Esophagus squamous epithelium (tissue), 5 donors: ENCODE data around the gene UBE2Q1. TPM values are rescaled to one million over a fixed set of nuclear protein-coding genes. Genes with fewer than 3 reads are reported as not detected.

Source experiments
- DNase-seq: peaks from one replicate; lab custom pipeline; 2025; lab: John Stamatoyannopoulos, UW
- H3K27ac ChIP-seq, 4 donors: fragments of 200-600 bp; sonication (generic); one replicate each; pipeline ENCODE4 v1.5.1; 2016 to 2019; ENCODE audit warnings: mild to moderate bottlenecking in 1 of 4
- H3K27me3 ChIP-seq, 4 donors: fragments of 200-600 bp; sonication (generic); 1 replicate in 3 of 4; 2 replicates in 1 of 4; pipeline versions ENCODE4 v1.5.1 to v1.6.0; 2017 to 2021; ENCODE audit warnings: antibody characterized with exemption in 1 of 4
- H3K36me3 ChIP-seq, 3 donors: fragments of 200-600 bp; sonication (generic); one replicate each; pipeline ENCODE4 v1.5.1; 2016 to 2019
- H3K4me1 ChIP-seq, 3 donors: fragments of 200-600 bp; sonication (generic); one replicate each; pipeline ENCODE4 v1.5.1; 2017 to 2019
- H3K4me3 ChIP-seq, 4 donors: fragments of 200-600 bp; sonication (generic); 1 replicate in 3 of 4; 2 replicates in 1 of 4; pipeline ENCODE4 v1.5.1; 2016 to 2019; ENCODE audit warnings: mild to moderate bottlenecking in 2 of 4, moderate library complexity in 1 of 4
- H3K9me3 ChIP-seq, 3 donors: fragments of 200-600 bp; sonication (generic); one replicate each; pipeline ENCODE4 v1.5.1; 2016 to 2019
- CTCF ChIP-seq, 6 experiments: fragments of 450-650 bp in 4 of 6; fragments of 200-600 bp in 2 of 6; sonication (generic) in 2 of 6; IDR thresholded peaks; one replicate each; pipeline ENCODE4 v1.5.1; 2016 to 2019; ENCODE audit warnings: antibody characterized with exemption in 6 of 6, mild to moderate bottlenecking in 4 of 6, moderate library complexity in 4 of 6
- POLR2A ChIP-seq, 4 donors: fragments of 450-650 bp; IDR thresholded peaks; one replicate each; pipeline ENCODE4 v1.6.1; 2017; ENCODE audit warnings: antibody characterized with exemption in 4 of 4, mild to moderate bottlenecking in 4 of 4, moderate library complexity in 3 of 4
- WGBS, 2 donors: methylation state at CpG; one replicate each; pipeline ENCODE4 v1.1.5; 2018; 5-methylcytosine and 5-hydroxymethylcytosine counted together
- intact Hi-C: fragments of 100-400 bp; cut with DNase I; formaldehyde crosslinking; loops from one replicate; pipeline ENCODE4 v1.15.0; 2022
- total RNA-seq, 4 donors: library from RNA; depleted of rRNA; stranded (reverse); fragments of >200 nt; gene quantifications; one replicate each; pipeline ENCODE4 v1.1.0, GENCODE V29; 2016
- donor health status: DM: yes; HTN: yes; CAD: no.

The UBE2Q1 gene
- total RNA-seq, 4 donors from 2014 or later, result 17.8 to 27.9 (median 24.3) TPM

DNA sequence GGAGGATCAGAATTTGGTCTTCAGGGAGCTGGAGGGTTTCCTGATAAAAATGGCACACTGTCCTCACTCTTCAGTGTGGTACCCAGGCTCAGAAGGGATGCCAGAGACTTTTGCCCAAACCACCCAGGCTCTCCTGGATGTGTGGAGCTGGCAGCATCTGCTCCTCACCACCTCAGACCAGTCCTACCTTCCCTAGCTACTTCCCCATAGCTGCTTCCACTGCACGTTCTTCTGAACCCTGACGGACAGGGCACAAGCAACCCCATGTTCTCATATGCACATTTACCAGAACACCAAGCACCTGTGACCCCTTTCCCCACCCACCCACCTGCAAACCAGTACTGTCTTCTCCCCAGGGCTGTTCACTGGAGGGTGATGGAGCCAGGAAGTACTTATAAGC is 44.9 kb upstream of the UBE2Q1 start:
- H3K36me3 ChIP-seq, result peaks cover 10 to 56% (median 25%) of the 10 kb centered on the region in 3 donors
- H3K9me3 ChIP-seq, result no peaks in the 10 kb centered on the region
- TF ChIP-seq CTCF (IDR thresholded peaks at IDR 0.05) (no peak), POLR2A (IDR thresholded peaks at IDR 0.05) (no peak)
- H3K27ac ChIP-seq, result no peak overlapping the region
- peaks cover 17 to 77% (median 33%) of the 10 kb centered on the region in 3 donors for H3K4me1 ChIP-seq
- H3K4me3 ChIP-seq, result no peak overlapping the region
- intact Hi-C loops, result no loop called here
- WGBS, 2 donors, result 49 to 64% methylated on average over 2 of the region's 2 CpGs
- H3K27me3 ChIP-seq, result no peaks in the 10 kb centered on the region
- DNase-seq, result no peak

DNA sequence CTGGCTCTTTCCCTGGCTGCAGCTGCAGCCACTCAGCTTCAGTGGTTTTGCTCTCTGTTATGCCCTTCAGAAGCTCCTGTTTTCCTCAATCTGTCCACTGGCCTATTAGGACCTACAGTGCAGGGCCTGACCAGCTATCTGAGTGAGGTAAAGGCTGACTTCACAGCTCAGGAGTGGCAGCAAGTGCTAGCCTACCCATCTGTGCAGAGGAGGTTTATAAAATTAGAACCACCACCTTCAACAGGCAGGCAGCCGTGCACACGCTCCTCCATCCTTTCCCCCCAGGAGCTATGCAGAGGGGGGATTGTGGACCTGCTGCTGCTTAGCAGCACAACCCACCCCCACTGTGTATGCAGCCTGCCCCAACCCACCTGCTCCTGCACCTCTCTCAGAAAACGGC is 41.2 kb upstream of the UBE2Q1 start:
- peak overlapping the region in 1 of 4 donors; percentile 1 for H3K27ac ChIP-seq
- no peaks in the 10 kb centered on the region for H3K9me3 ChIP-seq
- no peak for TF ChIP-seq CTCF (IDR thresholded peaks at IDR 0.05)
- TF ChIP-seq POLR2A (IDR thresholded peaks at IDR 0.05), result no peak
- H3K36me3 ChIP-seq, result peaks cover 18 to 80% (median 56%) of the 10 kb centered on the region in 3 donors
- 72% methylated on average over 3 of the region's 3 CpGs; no CpG with 5 or more reads in 1 of the 2 donors for WGBS, 2 donors
- H3K4me3 ChIP-seq, result no peak overlapping the region
- peaks cover 0 to 50% (median 16%) of the 10 kb centered on the region in 3 donors for H3K4me1 ChIP-seq
- intact Hi-C loops, result no loop called here
- H3K27me3 ChIP-seq, result no peaks in the 10 kb centered on the region
- no peak for DNase-seq

DNA sequence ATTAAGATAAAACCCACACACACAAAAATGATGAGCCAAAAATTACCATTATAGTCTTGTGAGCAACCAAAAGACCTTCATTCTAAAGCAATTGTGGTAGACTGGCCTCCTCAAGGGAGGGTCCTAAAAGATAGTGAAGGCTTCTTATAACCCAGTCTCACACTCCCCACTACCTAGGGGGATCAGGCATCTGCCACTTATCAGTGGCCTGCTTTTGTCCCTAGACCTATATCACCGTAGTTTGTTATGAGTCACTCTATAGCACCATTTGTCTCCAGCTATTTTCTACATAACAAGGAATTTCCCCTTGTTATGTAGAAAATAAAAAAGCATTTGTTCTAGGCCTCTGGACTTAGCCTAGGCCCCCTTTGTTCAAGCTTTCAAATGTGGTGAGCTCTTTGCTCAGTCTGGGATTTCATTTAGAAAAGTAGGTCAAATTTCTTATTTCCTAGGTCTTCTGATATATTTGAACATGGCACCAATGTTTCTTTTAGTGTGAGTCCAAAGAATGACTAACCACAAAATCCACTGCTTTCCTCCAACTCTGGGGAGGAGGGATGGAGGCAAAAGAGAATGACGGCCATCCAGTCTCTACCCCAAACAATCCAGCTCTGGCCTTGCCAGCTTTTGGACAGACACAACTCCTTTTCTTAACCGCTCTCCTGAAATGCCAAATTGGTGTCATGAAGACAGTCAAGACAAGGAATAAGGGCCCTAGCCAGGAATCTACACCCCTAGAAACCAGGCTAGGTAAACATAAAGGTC is 40.6 kb upstream of the UBE2Q1 start:
- DNase-seq, result no peak
- 57 to 64% methylated on average over 3 of the region's 3 CpGs for WGBS, 2 donors
- Histone ChIP-seq H3K9me3 (no peaks in the 10 kb centered on the region), H3K27ac (peak overlapping the region in 1 of 4 donors; percentile 1), H3K27me3 (no peaks in the 10 kb centered on the region), H3K4me3 (no peak overlapping the region), H3K36me3 (peaks cover 18 to 87% (median 58%) of the 10 kb centered on the region in 3 donors), H3K4me1 (peaks cover 0 to 44% (median 10%) of the 10 kb centered on the region in 3 donors)
- intact Hi-C loops, result no loop called here
- TF ChIP-seq CTCF (IDR thresholded peaks at IDR 0.05) (no peak), POLR2A (IDR thresholded peaks at IDR 0.05) (no peak)

GRCh38 chr1:154595621-154596020 is 37.2 kb upstream of the UBE2Q1 start:
- TF ChIP-seq POLR2A (IDR thresholded peaks at IDR 0.05) (no peak), CTCF (IDR thresholded peaks at IDR 0.05) (no peak)
- DNase-seq, result no peak
- intact Hi-C loops, result no loop called here
- WGBS, 2 donors, result 63 to 73% methylated on average over 1 of the region's 1 CpG
- H3K36me3 ChIP-seq, result peaks cover 16 to 100% (median 39%) of the 10 kb centered on the region in 3 donors
- no peak overlapping the region for H3K4me3 ChIP-seq
- H3K4me1 ChIP-seq, result peaks cover 0 to 17% (median 8%) of the 10 kb centered on the region in 3 donors
- no peaks in the 10 kb centered on the region for H3K9me3 ChIP-seq
- no peak overlapping the region for H3K27ac ChIP-seq
- no peaks in the 10 kb centered on the region for H3K27me3 ChIP-seq

GRCh38 chr1:154594811-154595210 is 36.3 kb upstream of the UBE2Q1 start:
- H3K36me3 ChIP-seq, result peaks cover 22 to 100% (median 42%) of the 10 kb centered on the region in 3 donors

More at GRCh38 chr1:154594811-154595210, 36.3 kb upstream of the UBE2Q1 start:
- Histone ChIP-seq H3K27ac (no peak overlapping the region), H3K27me3 (no peaks in the 10 kb centered on the region), H3K4me3 (no peak overlapping the region), H3K9me3 (no peaks in the 10 kb centered on the region), H3K4me1 (peaks cover 0 to 11% (median 5%) of the 10 kb centered on the region in 3 donors)
- intact Hi-C loops, result no loop called here
- no peak for TF ChIP-seq CTCF (IDR thresholded peaks at IDR 0.05)
- DNase-seq, result no peak
- WGBS, 2 donors, result 79 to 86% methylated on average over 7 of the region's 7 CpGs
